ENCODE measurements around the gene KLHDC7A. TPM values are rescaled to one million over a fixed set of nuclear protein-coding genes. Genes with fewer than 3 reads are reported as not detected.

The KLHDC7A gene
- not detected for polyA plus RNA-seq (2012; ENCODE audit: missing spikeins)

GRCh38 chr1:18480315-18481189 is at the start of gene KLHDC7A:
TSS of gene KLHDC7A (plus strand) at chr1:18480930. CDS start at chr1:18480982, 52 bp downstream.
- FAIRE-seq (no peak), DNase-seq (ENCODE audit: insufficient read length) (no peak)
- no peak for TF ChIP-seq TAF1 (IDR thresholded peaks at IDR 0.05; ENCODE audit: borderline replicate concordance, low read depth, low read length)
- no peak for TF ChIP-seq POLR2AphosphoS5 (IDR thresholded peaks at IDR 0.05; ENCODE audit: low read depth, low read length)
- TF ChIP-seq POLR2A (IDR thresholded peaks at IDR 0.05; ENCODE audit: low read depth, low read length), result no peak

DNA sequence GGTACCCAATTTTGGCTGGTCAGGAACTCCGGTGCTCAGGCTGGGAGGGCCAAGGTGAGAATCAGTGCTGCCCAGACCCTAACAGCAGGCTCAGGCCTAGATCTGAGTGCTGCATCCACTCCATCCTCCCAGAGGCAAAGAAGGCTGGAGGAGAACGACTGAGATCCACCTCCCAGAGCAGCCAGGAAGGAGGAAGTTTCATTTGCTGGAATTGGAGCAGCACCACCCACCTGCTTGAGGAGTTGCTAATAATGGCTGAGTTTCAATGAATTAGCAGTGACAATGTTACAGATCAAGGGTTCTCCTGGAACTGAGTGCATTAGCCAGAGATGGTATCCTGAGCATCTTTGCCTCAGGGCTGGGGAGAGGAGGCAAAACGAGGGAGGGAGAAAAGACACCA is 46.7 kb upstream of the KLHDC7A start:
- FAIRE-seq (no peak), DNase-seq (ENCODE audit: insufficient read length) (no peak)
- TF ChIP-seq POLR2A (IDR thresholded peaks at IDR 0.05; ENCODE audit: low read depth, low read length) (no peak), TAF1 (IDR thresholded peaks at IDR 0.05; ENCODE audit: borderline replicate concordance, low read depth, low read length) (no peak), POLR2AphosphoS5 (IDR thresholded peaks at IDR 0.05; ENCODE audit: low read depth, low read length) (no peak)

- FAIRE-seq (no peak), DNase-seq (ENCODE audit: insufficient read length) (no peak)
- TF ChIP-seq POLR2A (IDR thresholded peaks at IDR 0.05; ENCODE audit: low read depth, low read length) (no peak), POLR2AphosphoS5 (IDR thresholded peaks at IDR 0.05; ENCODE audit: low read depth, low read length) (no peak), TAF1 (IDR thresholded peaks at IDR 0.05; ENCODE audit: borderline replicate concordance, low read depth, low read length) (no peak)
Measured at GRCh38 chr1:18440385-18441226, 40.1 kb upstream of the KLHDC7A start.

- DNase-seq (ENCODE audit: insufficient read length) (no peak), FAIRE-seq (no peak)
- no peak for TF ChIP-seq POLR2A (IDR thresholded peaks at IDR 0.05; ENCODE audit: low read depth, low read length)
- TF ChIP-seq TAF1 (IDR thresholded peaks at IDR 0.05; ENCODE audit: borderline replicate concordance, low read depth, low read length), result no peak
- no peak for TF ChIP-seq POLR2AphosphoS5 (IDR thresholded peaks at IDR 0.05; ENCODE audit: low read depth, low read length)
Measured at GRCh38 chr1:18443587-18444520, 36.9 kb upstream of the KLHDC7A start.

- no peak for TF ChIP-seq TAF1 (IDR thresholded peaks at IDR 0.05; ENCODE audit: borderline replicate concordance, low read depth, low read length)
- no peak for TF ChIP-seq POLR2A (IDR thresholded peaks at IDR 0.05; ENCODE audit: low read depth, low read length)
- no peak for TF ChIP-seq POLR2AphosphoS5 (IDR thresholded peaks at IDR 0.05; ENCODE audit: low read depth, low read length)
- no peak for FAIRE-seq
Measured at GRCh38 chr1:18444563-18444962, 36.2 kb upstream of the KLHDC7A start.

DNA sequence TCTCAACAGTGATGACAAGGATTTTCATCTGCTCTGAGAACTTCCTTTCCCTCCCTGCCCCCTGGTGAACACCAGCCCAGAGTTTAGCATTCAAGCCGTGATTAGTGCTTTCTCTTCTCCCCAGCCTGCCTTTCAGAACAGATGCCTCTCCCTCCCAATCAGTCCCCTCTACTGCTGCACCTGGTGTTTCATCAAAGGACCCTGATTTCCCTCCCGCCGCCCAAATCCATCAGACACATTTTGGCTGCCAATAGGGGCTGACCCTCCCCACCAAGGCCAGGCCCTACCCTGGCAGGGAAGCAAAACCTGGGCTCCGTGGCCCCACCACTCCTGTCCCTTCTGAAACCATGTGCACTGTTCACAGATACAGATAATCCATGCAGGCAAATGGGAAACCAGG is 34.0 kb upstream of the KLHDC7A start:
- TF ChIP-seq TAF1 (IDR thresholded peaks at IDR 0.05; ENCODE audit: borderline replicate concordance, low read depth, low read length) (no peak), POLR2AphosphoS5 (IDR thresholded peaks at IDR 0.05; ENCODE audit: low read depth, low read length) (no peak), POLR2A (IDR thresholded peaks at IDR 0.05; ENCODE audit: low read depth, low read length) (no peak)
- FAIRE-seq (no peak), DNase-seq (ENCODE audit: insufficient read length) (no peak)

More at GRCh38 chr1:18444563-18444962, 36.2 kb upstream of the KLHDC7A start:
- no peak for DNase-seq (ENCODE audit: insufficient read length)

- DNase-seq (ENCODE audit: insufficient read length), result no peak
- FAIRE-seq, result no peak
- TF ChIP-seq POLR2A (IDR thresholded peaks at IDR 0.05; ENCODE audit: low read depth, low read length), result no peak
- TF ChIP-seq TAF1 (IDR thresholded peaks at IDR 0.05; ENCODE audit: borderline replicate concordance, low read depth, low read length), result no peak
- TF ChIP-seq POLR2AphosphoS5 (IDR thresholded peaks at IDR 0.05; ENCODE audit: low read depth, low read length), result no peak
Measured at GRCh38 chr1:18447509-18448220, 33.1 kb upstream of the KLHDC7A start.

- DNase-seq (ENCODE audit: insufficient read length) (no peak), FAIRE-seq (no peak)
- TF ChIP-seq POLR2AphosphoS5 (IDR thresholded peaks at IDR 0.05; ENCODE audit: low read depth, low read length) (no peak), TAF1 (IDR thresholded peaks at IDR 0.05; ENCODE audit: borderline replicate concordance, low read depth, low read length) (no peak)
Measured at GRCh38 chr1:18448889-18449288, 31.8 kb upstream of the KLHDC7A start.

DNA sequence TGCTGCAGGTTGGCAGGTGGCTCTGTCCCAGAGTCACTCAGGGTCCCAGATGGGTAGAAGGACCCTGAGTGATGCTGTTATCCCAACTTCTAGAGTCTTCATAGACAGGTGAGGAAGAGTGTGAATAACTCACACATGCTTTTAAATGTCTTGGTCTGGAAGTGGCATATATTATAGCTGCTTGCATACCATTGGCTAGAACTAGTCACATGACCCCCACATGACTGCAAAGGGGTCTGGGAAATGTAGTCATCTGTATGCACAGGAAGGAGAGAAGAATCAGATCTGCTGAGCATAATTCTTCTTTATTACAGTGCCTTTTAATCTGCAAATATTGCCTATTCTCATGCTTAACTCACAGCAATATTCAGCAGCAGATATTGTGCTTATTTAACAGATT is 28.2 kb upstream of the KLHDC7A start:
- no peak for TF ChIP-seq TAF1 (IDR thresholded peaks at IDR 0.05; ENCODE audit: borderline replicate concordance, low read depth, low read length)
- no peak for TF ChIP-seq POLR2AphosphoS5 (IDR thresholded peaks at IDR 0.05; ENCODE audit: low read depth, low read length)
- TF ChIP-seq POLR2A (IDR thresholded peaks at IDR 0.05; ENCODE audit: low read depth, low read length), result no peak
- no peak for DNase-seq (ENCODE audit: insufficient read length)
- no peak for FAIRE-seq
